Lung (tissue), 12 donors: Measurements from ENCODE around the gene MBNL1. TPM values are rescaled to one million over a fixed set of nuclear protein-coding genes. Genes with fewer than 3 reads are reported as not detected.

ENCODE experiments used
- ATAC-seq: fragments of 200-7000 bp; cut with Tn5 transposase; one replicate; pipeline ENCODE4 v1.9.1; 2020; ENCODE audit warnings: moderate number of reproducible peaks; ENCODE audit not compliant: insufficient read depth, low FRiP score
- DNase-seq, 3 donors: peaks; one replicate each; pipeline ENCODE4 v3.0.0-alpha.2; 2013 to 2017
- H3K27ac ChIP-seq, 2 donors: one replicate each; pipeline ENCODE4 v1.5.1; 2013; ENCODE audit warnings: mild to moderate bottlenecking in 2 of 2, moderate library complexity in 2 of 2, control low read depth in 1 of 2, inconsistent platforms in 1 of 2, low read depth in 1 of 2, low read length in 1 of 2
- H3K27me3 ChIP-seq, 3 donors: one replicate each; pipeline ENCODE4 v1.5.1; 2013; ENCODE audit warnings: low read length in 2 of 3; ENCODE audit not compliant: control insufficient read depth in 3 of 3, insufficient read depth in 3 of 3
- H3K36me3 ChIP-seq, 4 donors: one replicate each; pipeline ENCODE4 v1.5.1; 2013; ENCODE audit warnings: low read length in 4 of 4, mild to moderate bottlenecking in 1 of 4, moderate library complexity in 1 of 4; ENCODE audit not compliant: control insufficient read depth in 4 of 4, insufficient read depth in 4 of 4
- H3K4me1 ChIP-seq, 5 donors: one replicate each; pipeline ENCODE4 v1.5.1; 2013; ENCODE audit warnings: low read length in 5 of 5, mild to moderate bottlenecking in 2 of 5, moderate library complexity in 1 of 5; ENCODE audit not compliant: control insufficient read depth in 5 of 5, insufficient read depth in 5 of 5
- H3K4me3 ChIP-seq: one replicate; pipeline ENCODE4 v1.5.1; 2013; ENCODE audit warnings: mild to moderate bottlenecking, control low read depth, moderate library complexity
- H3K9ac ChIP-seq, 2 donors: one replicate each; pipeline ENCODE4 v1.5.1; 2013; ENCODE audit warnings: low read length in 2 of 2, control low read depth in 1 of 2; ENCODE audit not compliant: insufficient read depth in 1 of 2
- H3K9me3 ChIP-seq, 4 donors: one replicate each; pipeline ENCODE4 v1.5.1; 2013; ENCODE audit warnings: low read length in 3 of 4, mild to moderate bottlenecking in 1 of 4, moderate library complexity in 1 of 4; ENCODE audit not compliant: control insufficient read depth in 4 of 4, insufficient read depth in 3 of 4
- CTCF ChIP-seq: IDR thresholded peaks from 2 replicates; pipeline ENCODE4 v1.5.1; 2012; ENCODE audit warnings: mild to moderate bottlenecking; ENCODE audit errors: control extremely low read depth, extremely low read depth
- WGBS, 2 donors: extraction: QIAGEN DNeasy Blood & Tissue Kit; methylation state at CpG; one replicate each; pipeline ENCODE4 v1.1.7; 2013; 5-methylcytosine and 5-hydroxymethylcytosine counted together
- polyA plus RNA-seq, 2 donors: library from polyadenylated mRNA; stranded (reverse); fragments of 200-250 nt; gene quantifications; one replicate each; pipeline ENCODE4 v1.2.1, GENCODE V29; 2013
- total RNA-seq, 2 donors: library from RNA; depleted of rRNA in 1 of 2; stranded (reverse); fragments of >200 nt in 1 of 2; gene quantifications; one replicate each; pipeline ENCODE4 v1.2.1, GENCODE V29; 2014 to 2021
- donor health status: control.
- donor health status: control.
- donor health status: Bipolar disorder and iron deficiency.
- donor health status: healthy.
- donor health status: DM: yes; HTN: yes; CAD: no.

Gene MBNL1
- total and polyA plus RNA-seq, 4 donors, result 55.3 to 266 (median 165) TPM

DNA sequence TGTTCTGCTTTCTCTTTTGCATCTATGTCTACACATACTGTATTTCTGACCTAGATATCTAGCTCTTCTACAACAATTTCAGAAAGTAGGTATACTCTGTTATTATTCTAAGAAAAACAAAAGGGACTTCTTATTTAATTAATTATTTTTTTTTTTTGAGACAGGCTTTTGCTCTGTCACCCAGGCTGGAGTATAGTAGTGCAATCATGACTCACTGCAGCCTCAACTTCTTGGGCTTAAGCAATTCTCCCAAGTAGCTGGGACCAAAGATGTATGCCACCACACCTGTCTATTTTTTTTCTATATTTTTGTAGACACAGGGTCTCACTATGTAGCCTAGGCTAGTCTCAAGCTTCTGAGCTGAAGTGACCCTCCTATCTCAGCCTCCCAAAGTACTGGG lies 130.6 kb downstream of the MBNL1 start:
- no peaks in the 10 kb centered on the region for H3K27me3 ChIP-seq
- H3K9ac ChIP-seq, result no peak overlapping the region
- no peak for TF ChIP-seq CTCF
- peaks cover 5 to 38% (median 10%) of the 10 kb centered on the region in 5 donors for H3K4me1 ChIP-seq
- H3K36me3 ChIP-seq, result peaks cover 0 to 5% (median under 1%) of the 10 kb centered on the region in 4 donors
- ATAC-seq (no peak), DNase-seq (no peak)
- no peaks in the 10 kb centered on the region for H3K9me3 ChIP-seq
- H3K4me3 ChIP-seq, result no peak overlapping the region
- H3K27ac ChIP-seq, result peak overlapping the region; percentile 59 to 77

- Histone ChIP-seq H3K36me3 (peaks cover 0 to 4% (median 0%) of the 10 kb centered on the region in 4 donors), H3K27me3 (no peaks in the 10 kb centered on the region), H3K9me3 (no peaks in the 10 kb centered on the region), H3K27ac (peak overlapping the region in 1 of 2 donors; percentile 67), H3K9ac (no peak overlapping the region), H3K4me3 (no peak overlapping the region), H3K4me1 (peaks cover 7 to 39% (median 15%) of the 10 kb centered on the region in 5 donors)
- no peak for TF ChIP-seq CTCF
- no peak for ATAC-seq
- DNase-seq, result no peak
Measured at GRCh38 chr3:152400887-152401286, 132.2 kb downstream of the MBNL1 start.

DNA sequence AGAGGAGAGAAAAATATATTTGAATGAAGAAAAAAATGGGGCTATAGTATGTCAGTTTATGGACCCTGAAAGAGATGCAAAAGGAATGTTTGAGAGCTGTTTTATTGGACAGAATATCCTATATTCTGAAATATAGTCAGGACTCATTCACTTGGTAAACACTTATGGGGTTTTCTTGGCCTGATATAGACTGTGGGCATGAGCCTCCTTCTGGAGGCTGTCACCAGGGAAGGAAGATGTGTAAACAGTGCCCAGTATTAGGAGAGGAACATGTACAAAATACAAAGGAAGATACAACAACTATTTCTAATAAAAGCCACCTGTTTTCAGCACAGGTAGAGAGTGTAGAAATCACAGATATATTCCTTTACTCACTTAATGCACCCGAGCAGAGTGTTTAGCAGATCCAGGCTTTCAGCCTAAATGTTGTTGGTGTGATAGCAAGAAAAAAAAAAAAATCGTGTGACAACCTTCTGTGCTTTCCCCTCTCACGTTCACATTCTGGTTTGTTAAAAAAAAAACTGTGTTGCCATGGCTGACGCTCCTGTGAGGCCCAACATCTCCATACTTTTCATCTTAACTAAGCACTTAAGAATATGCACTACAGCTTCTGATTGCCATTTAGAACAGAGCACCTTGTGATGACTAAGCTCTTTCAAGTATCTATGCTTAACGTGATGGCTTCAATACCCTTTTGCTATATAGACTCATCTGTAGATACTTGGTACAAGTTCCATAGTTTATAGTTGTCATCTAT lies 134.1 kb downstream of the MBNL1 start:
- H3K9ac ChIP-seq, result no peak overlapping the region
- H3K4me3 ChIP-seq, result no peak overlapping the region
- ATAC-seq, result peak; percentile 64
- H3K4me1 ChIP-seq, result peaks cover 6 to 42% (median 22%) of the 10 kb centered on the region in 5 donors
- 43 to 44% methylated on average over 5 of the region's 5 CpGs for WGBS, 2 donors
- H3K9me3 ChIP-seq, result no peaks in the 10 kb centered on the region
- no peaks in the 10 kb centered on the region for H3K36me3 ChIP-seq
- no peaks in the 10 kb centered on the region for H3K27me3 ChIP-seq
- DNase-seq, result peak in 1 of 3 donors; percentile 34
- H3K27ac ChIP-seq, result peak overlapping the region; percentile 67 to 83
- TF ChIP-seq CTCF, result no peak
